Common myeloid progenitor, CD34-positive (primary cell): ENCODE measurements around the gene SPPL2B.

Experiments used
- CTCF ChIA-PET: fragments of 350-600 bp; sonication (Branson Sonifier 250); formaldehyde crosslinking; loops from one replicate; lab custom pipeline; 2021; ENCODE audit warnings: antibody characterized with exemption; lab: Charles Lee
- POLR2A ChIA-PET: fragments of 350-600 bp; sonication (Branson Sonifier 250); formaldehyde crosslinking; loops from one replicate; lab custom pipeline; 2021; ENCODE audit warnings: antibody characterized with exemption; lab: Charles Lee
- DNase-seq, 3 donors: peaks; one replicate each; pipeline versions ENCODE4 v3.0.0 to v3.0.0-alpha.2; 2013
- H3K27ac ChIP-seq, 2 experiments: 1 replicate in 1 of 2; 2 replicates in 1 of 2; pipeline ENCODE4 v1.7.0; 2013; ENCODE audit warnings: inconsistent platforms in 2 of 2, low read length in 2 of 2, mild to moderate bottlenecking in 2 of 2, low read depth in 1 of 2, moderate library complexity in 1 of 2; ENCODE audit not compliant: severe bottlenecking in 2 of 2, insufficient read depth in 1 of 2, poor library complexity in 1 of 2
- H3K27me3 ChIP-seq, 5 experiments: replicated peaks in 2 of 5; 1 replicate in 3 of 5; 2 replicates in 2 of 5; pipeline versions ENCODE4 v1.6.1 to v1.7.0; 2013; ENCODE audit warnings: low read length in 4 of 5, mild to moderate bottlenecking in 2 of 5, moderate library complexity in 2 of 5, inconsistent platforms in 1 of 5; ENCODE audit not compliant: insufficient read depth in 5 of 5, control insufficient read depth in 4 of 5
- H3K36me3 ChIP-seq, 4 experiments: 1 replicate in 2 of 4; 2 replicates in 2 of 4; pipeline versions ENCODE4 v1.6.1 to v1.7.0; 2013; ENCODE audit warnings: low read length in 3 of 4, control low read depth in 1 of 4, mild to moderate bottlenecking in 1 of 4; ENCODE audit not compliant: control insufficient read depth in 4 of 4, insufficient read depth in 4 of 4
- H3K4me1 ChIP-seq, 4 experiments: 1 replicate in 3 of 4; 2 replicates in 1 of 4; pipeline versions ENCODE4 v1.6.1 to v1.7.1; 2013; ENCODE audit warnings: low read length in 3 of 4, mild to moderate bottlenecking in 3 of 4, control low read depth in 1 of 4, inconsistent platforms in 1 of 4, moderate library complexity in 1 of 4; ENCODE audit not compliant: control insufficient read depth in 4 of 4, insufficient read depth in 4 of 4; ENCODE audit errors: control extremely low read depth in 1 of 4
- H3K4me3 ChIP-seq, 7 experiments: 1 replicate in 4 of 7; 2 replicates in 3 of 7; pipeline versions ENCODE4 v1.5.1 to v1.7.0; 2013; ENCODE audit warnings: mild to moderate bottlenecking in 7 of 7, low read length in 6 of 7, moderate library complexity in 6 of 7, inconsistent platforms in 2 of 7, low read depth in 2 of 7, control low read depth in 1 of 7; ENCODE audit not compliant: insufficient read depth in 4 of 7, control insufficient read depth in 1 of 7; ENCODE audit errors: extremely low read depth in 1 of 7
- H3K9me3 ChIP-seq, 5 experiments: 1 replicate in 4 of 5; 2 replicates in 1 of 5; pipeline versions ENCODE4 v1.6.1 to v1.7.1; 2013; ENCODE audit warnings: low read length in 4 of 5, mild to moderate bottlenecking in 2 of 5, inconsistent platforms in 1 of 5, low read depth in 1 of 5, moderate library complexity in 1 of 5; ENCODE audit not compliant: control insufficient read depth in 4 of 5, insufficient read depth in 2 of 5; ENCODE audit errors: control extremely low read depth in 1 of 5
- WGBS: methylation state at CpG from one replicate; pipeline ENCODE4 v1.1.5; 2013; ENCODE audit not compliant: insufficient coverage; 5-methylcytosine and 5-hydroxymethylcytosine counted together

Gene SPPL2B

GRCh38 chr19:2327773-2328400 is 597 bp upstream of the SPPL2B start:
- Histone ChIP-seq H3K4me3 (peak overlapping the region; percentile 70 to 98 (median 93)), H3K27ac (peak overlapping the region; percentile 88 to 96), H3K27me3 (no peaks in the 10 kb centered on the region), H3K9me3 (no peaks in the 10 kb centered on the region), H3K36me3 (peaks cover 0 to 39% (median 7%) of the 10 kb centered on the region in 4 experiments), H3K4me1 (peaks cover 2 to 85% (median 75%) of the 10 kb centered on the region in 4 experiments)
- ChIA-PET CTCF (interaction anchor here (1.0 to 2.2 kb wide), 5 partner anchors 12 to 142 kb away, joined by 3 to 11 read pairs (median 4); no protein-coding TSS in a partner anchor), POLR2A (interaction anchor here (1.0 to 1.3 kb wide), 3 partner anchors 12 to 40 kb away, joined by 3 to 6 read pairs (median 4); no protein-coding TSS in a partner anchor)
- DNase-seq, result peak in 2 of 3 donors; percentile 54 to 65
- WGBS, result 1% methylated on average over 14 of the region's 18 CpGs

- H3K27ac ChIP-seq, result peak overlapping the region; percentile 88 to 96
- H3K4me1 ChIP-seq, result peaks cover 2 to 87% (median 84%) of the 10 kb centered on the region in 4 experiments
- ChIA-PET CTCF (interaction anchor here (1.9 kb wide), 1 partner anchor 64 kb away, joined by 5 read pairs; no protein-coding TSS in a partner anchor), POLR2A (no interaction called here)
- peak overlapping the region; percentile 70 to 98 (median 93) for H3K4me3 ChIP-seq
- H3K27me3 ChIP-seq, result no peaks in the 10 kb centered on the region
- no peaks in the 10 kb centered on the region for H3K9me3 ChIP-seq
- H3K36me3 ChIP-seq, result peaks cover 0 to 27% (median 2%) of the 10 kb centered on the region in 4 experiments
- 13% methylated on average over 11 of the region's 16 CpGs for WGBS
- no peak for DNase-seq
Measured at GRCh38 chr19:2329149-2329478, 630 bp downstream of the SPPL2B start.

- POLR2A ChIA-PET, result interaction anchor here (0.6 to 1.3 kb wide), 2 partner anchors 11 to 42 kb away, joined by 4 to 8 read pairs; no protein-coding TSS in a partner anchor
- Histone ChIP-seq H3K36me3 (peaks cover 0 to 27% (median under 1%) of the 10 kb centered on the region in 4 experiments), H3K4me1 (peaks cover 2 to 87% (median 83%) of the 10 kb centered on the region in 4 experiments), H3K4me3 (peak overlapping the region; percentile 8 to 98 (median 93)), H3K27ac (peak overlapping the region; percentile 88 to 96), H3K9me3 (no peaks in the 10 kb centered on the region), H3K27me3 (no peaks in the 10 kb centered on the region)
- no peak for DNase-seq
- 88% methylated on average over 11 of the region's 13 CpGs for WGBS
- CTCF ChIA-PET, result interaction anchor here (1.9 kb wide), 1 partner anchor 64 kb away, joined by 5 read pairs; no protein-coding TSS in a partner anchor
Measured at GRCh38 chr19:2329501-2329916, 1.0 kb downstream of the SPPL2B start.

- peak overlapping the region in 1 of 7 experiments; percentile 36 for H3K4me3 ChIP-seq
- ChIA-PET CTCF (interaction anchor here (1.9 kb wide), 1 partner anchor 63 kb away, joined by 5 read pairs; no protein-coding TSS in a partner anchor), POLR2A (interaction anchor here (0.6 to 1.3 kb wide), 2 partner anchors 12 to 43 kb away, joined by 4 to 8 read pairs; no protein-coding TSS in a partner anchor)
- no peak for DNase-seq
- H3K27me3 ChIP-seq, result no peaks in the 10 kb centered on the region
- H3K36me3 ChIP-seq, result peaks cover 0 to 24% (median 2%) of the 10 kb centered on the region in 4 experiments
- peaks cover 2 to 84% (median 78%) of the 10 kb centered on the region in 4 experiments for H3K4me1 ChIP-seq
- WGBS, result 92% methylated on average over 8 of the region's 10 CpGs
- H3K27ac ChIP-seq, result peak overlapping the region; percentile 81 to 96
- H3K9me3 ChIP-seq, result no peaks in the 10 kb centered on the region
Measured at GRCh38 chr19:2330255-2330631, 1.8 kb downstream of the SPPL2B start.

GRCh38 chr19:2330632-2331284 is 2.3 kb downstream of the SPPL2B start:
- POLR2A ChIA-PET, result interaction anchor here (0.9 to 1.3 kb wide), 2 partner anchors 30 to 44 kb away, joined by 4 read pairs; no protein-coding TSS in a partner anchor
- DNase-seq, result no peak
- Histone ChIP-seq H3K27ac (peak overlapping the region; percentile 81 to 96), H3K27me3 (no peaks in the 10 kb centered on the region), H3K4me1 (peaks cover 2 to 78% (median 73%) of the 10 kb centered on the region in 4 experiments), H3K36me3 (peaks cover 0 to 19% (median 2%) of the 10 kb centered on the region in 4 experiments), H3K4me3 (peak overlapping the region in 3 of 7 experiments; percentile 7 to 36 (median 13)), H3K9me3 (no peaks in the 10 kb centered on the region)
- CTCF ChIA-PET, result interaction anchor here (1.0 to 2.0 kb wide), 3 partner anchors 9 to 63 kb away, joined by 3 to 8 read pairs (median 5); no protein-coding TSS in a partner anchor
- WGBS, result 79% methylated on average over 19 of the region's 20 CpGs

- no peak for DNase-seq
- POLR2A ChIA-PET, result interaction anchor here (0.8 to 1.6 kb wide), 9 partner anchors 20 to 294 kb away, joined by 3 to 5 read pairs (median 4); no protein-coding TSS in a partner anchor
- H3K9me3 ChIP-seq, result no peaks in the 10 kb centered on the region
Measured at GRCh38 chr19:2331601-2332246, 3.2 kb downstream of the SPPL2B start.

More at GRCh38 chr19:2331601-2332246, 3.2 kb downstream of the SPPL2B start:
- CTCF ChIA-PET, result interaction anchor here (0.9 to 2.0 kb wide), 6 partner anchors 10 to 125 kb away, joined by 3 to 8 read pairs (median 4); partner anchors contain the start of gene LMNB2
- H3K4me1 ChIP-seq, result peaks cover 2 to 78% (median 65%) of the 10 kb centered on the region in 4 experiments
- H3K4me3 ChIP-seq, result peak overlapping the region in 2 of 7 experiments; percentile 11 to 59
- 63% methylated on average over 7 of the region's 12 CpGs for WGBS
- no peaks in the 10 kb centered on the region for H3K27me3 ChIP-seq
- peaks cover 2 to 14% (median 8%) of the 10 kb centered on the region in 4 experiments for H3K36me3 ChIP-seq
- peak overlapping the region; percentile 81 to 96 for H3K27ac ChIP-seq
